OCI-LY7 (cell line): ENCODE data around the gene TTC23L. TPM values are rescaled to one million over a fixed set of nuclear protein-coding genes. Genes with fewer than 3 reads are reported as not detected.

Experiments
- BruUV-seq: library from RNA; stranded (reverse); fragments of 400-500 nt; replicated peaks from 2 replicates; lab custom pipeline; 2021; lab: Mats Ljungman, UMichigan
- CTCF ChIA-PET: fragments of 300-600 bp; sonication (Branson Sonifier 250); formaldehyde crosslinking; loops from one replicate; lab custom pipeline; 2022; ENCODE audit warnings: antibody characterized with exemption; ENCODE audit not compliant: unreplicated experiment; lab: Charles Lee
- POLR2A ChIA-PET: fragments of 300-600 bp; sonication (Branson Sonifier 250); formaldehyde crosslinking; loops from one replicate; lab custom pipeline; 2022; ENCODE audit warnings: antibody characterized with exemption; lab: Charles Lee
- DNase-seq: peaks from one replicate; pipeline ENCODE4 v3.0.0-alpha.2; 2015; ENCODE audit warnings: low spot score
- H2AFZ ChIP-seq: fragments of 200-600 bp; sonication (generic), shearing (Covaris generic); 2 replicates; pipeline ENCODE4 v1.6.1; 2014; ENCODE audit warnings: mild to moderate bottlenecking, antibody characterized with exemption, low read length, moderate library complexity
- H3K27ac ChIP-seq: fragments of 200-600 bp; sonication (generic); 2 replicates; pipeline ENCODE4 v1.5.1; 2014; ENCODE audit warnings: mixed run types, low read depth, mild to moderate bottlenecking, moderate library complexity, low read length, inconsistent platforms; ENCODE audit not compliant: poor library complexity, severe bottlenecking
- H3K36me3 ChIP-seq: fragments of 200-600 bp; sonication (generic); 2 replicates; pipeline ENCODE4 v1.6.1; 2014; ENCODE audit warnings: mild to moderate bottlenecking, antibody characterized with exemption, low read length, moderate library complexity, mixed read lengths; ENCODE audit not compliant: insufficient read depth
- H3K4me1 ChIP-seq: fragments of 200-600 bp; sonication (generic); 2 replicates; pipeline ENCODE4 v1.5.1; 2014; ENCODE audit warnings: mild to moderate bottlenecking, low read length; ENCODE audit not compliant: insufficient read depth, poor library complexity, severe bottlenecking
- H3K4me2 ChIP-seq: fragments of 200-600 bp; sonication (generic); 2 replicates; pipeline ENCODE4 v1.6.1; 2014; ENCODE audit warnings: mild to moderate bottlenecking, low read length
- H3K4me3 ChIP-seq: fragments of 200-600 bp; sonication (generic); 2 replicates; pipeline ENCODE4 v1.5.1; 2014; ENCODE audit warnings: mild to moderate bottlenecking, low read depth, low read length; ENCODE audit not compliant: poor library complexity, severe bottlenecking
- H3K79me2 ChIP-seq: fragments of 200-600 bp; sonication (generic); 2 replicates; pipeline ENCODE4 v1.6.1; 2016; ENCODE audit warnings: low read depth, mild to moderate bottlenecking, low read length, moderate library complexity, mixed read lengths; ENCODE audit not compliant: insufficient read depth
- H3K9me2 ChIP-seq: fragments of 200-600 bp; sonication (generic); 2 replicates; pipeline ENCODE4 v1.6.1; 2016; ENCODE audit warnings: mild to moderate bottlenecking, low read length, mixed read lengths; ENCODE audit not compliant: insufficient read depth
- H3K9me3 ChIP-seq: fragments of 200-600 bp; sonication (generic); 2 replicates; pipeline ENCODE4 v1.6.1; 2014; ENCODE audit warnings: mild to moderate bottlenecking, mixed run types, low read length, mixed read lengths
- H4K20me1 ChIP-seq: fragments of 200-600 bp; sonication (generic); 2 replicates; pipeline ENCODE4 v1.6.1; 2014; ENCODE audit warnings: mild to moderate bottlenecking, antibody characterized with exemption, low read length, moderate library complexity, mixed read lengths; ENCODE audit not compliant: insufficient read depth
- CTCF ChIP-seq: fragments of 200-600 bp; sonication (generic); conservative IDR thresholded peaks from 2 replicates; pipeline ENCODE4 v1.5.1; 2014; ENCODE audit warnings: mild to moderate bottlenecking, antibody characterized with exemption, low read length, moderate library complexity, mixed read lengths
- EZH2phosphoT487 ChIP-seq: fragments of 200-600 bp; sonication (generic); IDR thresholded peaks from 2 replicates; pipeline ENCODE4 v1.6.1; 2018; ENCODE audit warnings: low read depth, borderline replicate concordance, mild to moderate bottlenecking, mixed run types, antibody characterized with exemption, low read length, moderate library complexity, mixed read lengths
- intact Hi-C: fragments of 100-400 bp; cut with micrococcal nuclease; formaldehyde crosslinking; loops from one replicate; pipeline ENCODE4 v1.10.0; 2022; ENCODE audit not compliant: unreplicated experiment
- total RNA-seq, 2 experiments: library from RNA; depleted of rRNA in 1 of 2; stranded (reverse); fragments of >200 nt in 1 of 2; shearing (Covaris generic) in 1 of 2; gene quantifications; 2 replicates each; pipeline ENCODE4 v1.2.3, GENCODE V29; 2014 to 2022

Gene TTC23L
- total RNA-seq, 2 experiments from 2014 or later = 0.06 to 1.4 TPM

GRCh38 chr5:34811706-34812105, 27.3 kb upstream of the TTC23L start:
- CTCF ChIA-PET = no interaction called here
- intact Hi-C loops = no loop called here
- Histone ChIP-seq H3K79me2 (no peaks in the 10 kb centered on the region), H3K4me2 (no peak overlapping the region), H3K36me3 (no peaks in the 10 kb centered on the region), H3K9me2 (no peaks in the 10 kb centered on the region), H3K9me3 (no peaks in the 10 kb centered on the region), H3K4me1 (no peaks in the 10 kb centered on the region), H2AFZ (no peak overlapping the region), H4K20me1 (no peaks in the 10 kb centered on the region), H3K27ac (no peak overlapping the region), H3K4me3 (no peak overlapping the region)
- DNase-seq = no peak
- POLR2A ChIA-PET = no interaction called here
- TF ChIP-seq EZH2phosphoT487 = no peak
- no peak for TF ChIP-seq CTCF
- no TSS peak for BruUV-seq

DNA sequence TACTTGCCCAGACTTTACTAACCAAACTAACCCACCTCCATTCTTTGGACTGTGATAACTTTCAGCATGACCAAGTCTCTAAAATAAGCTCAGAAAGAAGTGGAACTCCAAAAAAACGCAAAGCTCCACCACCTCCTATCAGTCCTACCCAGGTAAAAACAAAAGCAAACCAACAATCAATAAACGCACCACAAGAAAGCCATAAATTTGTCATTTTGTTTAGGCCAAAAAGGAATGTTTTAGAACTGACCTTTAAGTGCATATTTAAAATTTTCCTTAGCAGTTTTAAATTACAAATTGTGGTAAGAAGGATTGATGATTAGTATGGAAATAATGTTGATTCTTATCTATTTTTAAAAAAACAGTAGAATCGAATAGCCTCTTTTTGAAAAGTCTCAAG, 25.5 kb upstream of the TTC23L start:
- no peaks in the 10 kb centered on the region for H3K79me2 ChIP-seq
- no peak overlapping the region for H3K27ac ChIP-seq
- TF ChIP-seq EZH2phosphoT487 = no peak
- no peak for TF ChIP-seq CTCF
- H2AFZ ChIP-seq = no peak overlapping the region
- no peaks in the 10 kb centered on the region for H3K9me3 ChIP-seq
- no peaks in the 10 kb centered on the region for H3K36me3 ChIP-seq
- ChIA-PET POLR2A (interaction anchor here (0.7 to 2.5 kb wide), 3 partner anchors 10 to 33 kb away, joined by 3 to 16 read pairs (median 5); no protein-coding TSS in a partner anchor), CTCF (no interaction called here)
- no peak overlapping the region for H3K4me3 ChIP-seq
- no peaks in the 10 kb centered on the region for H4K20me1 ChIP-seq
- no peaks in the 10 kb centered on the region for H3K4me1 ChIP-seq
- H3K4me2 ChIP-seq = no peak overlapping the region
- DNase-seq = no peak
- no TSS peak for BruUV-seq
- no peaks in the 10 kb centered on the region for H3K9me2 ChIP-seq
- intact Hi-C loops = no loop called here

DNA sequence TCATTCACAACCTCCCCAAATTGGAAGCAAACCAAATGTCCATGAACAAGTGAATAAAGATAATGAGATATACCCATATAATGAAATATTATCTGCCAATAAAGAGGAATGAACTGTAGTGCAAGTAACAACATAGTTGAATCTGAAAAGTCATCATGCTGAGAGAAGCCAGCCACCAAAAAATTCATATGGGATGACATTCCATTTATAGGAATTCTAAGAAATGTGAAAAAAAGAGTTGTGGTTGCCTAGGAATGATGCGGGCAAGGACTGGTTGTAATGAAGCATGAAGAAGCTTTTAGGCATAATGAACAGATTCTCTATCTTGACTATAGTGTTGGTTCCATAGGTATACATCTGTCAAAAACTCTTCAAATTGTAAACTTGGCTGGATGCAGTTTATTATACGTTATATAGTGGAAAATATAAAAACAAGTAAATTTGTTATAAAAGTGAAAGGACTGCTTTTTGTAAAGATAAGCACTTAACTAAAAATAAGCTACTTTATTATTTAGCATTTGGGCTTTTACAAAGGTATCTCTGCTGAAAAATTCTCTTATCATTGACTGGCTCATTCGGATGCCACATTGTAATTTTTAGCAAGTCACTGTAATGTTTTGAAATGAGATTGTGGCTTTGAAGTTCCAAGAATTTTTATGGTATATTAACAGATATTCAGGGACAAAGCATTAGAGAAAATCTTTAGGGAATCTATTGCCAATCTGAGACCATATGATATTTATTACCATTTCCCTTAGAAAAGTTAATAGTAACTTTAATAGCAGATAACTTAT, 21.2 kb upstream of the TTC23L start:
- no peaks in the 10 kb centered on the region for H3K36me3 ChIP-seq
- BruUV-seq = no TSS peak
- CTCF ChIA-PET = no interaction called here

More for the DNA sequence above, 21.2 kb upstream of the TTC23L start:
- Histone ChIP-seq H3K9me2 (no peaks in the 10 kb centered on the region), H3K4me1 (no peaks in the 10 kb centered on the region), H3K4me3 (no peak overlapping the region), H3K4me2 (no peak overlapping the region), H3K9me3 (no peaks in the 10 kb centered on the region), H3K27ac (no peak overlapping the region), H3K79me2 (no peaks in the 10 kb centered on the region), H4K20me1 (no peaks in the 10 kb centered on the region), H2AFZ (no peak overlapping the region)
- TF ChIP-seq EZH2phosphoT487 (no peak), CTCF (no peak)
- no peak for DNase-seq
- intact Hi-C loops = no loop called here
- POLR2A ChIA-PET = interaction anchor here (0.7 to 1.5 kb wide), 6 partner anchors 8 to 378 kb away, joined by 3 to 6 read pairs (median 4); partner anchors contain the start of gene TTC23L
